Measurements from ENCODE around the gene BAIAP2.

DNA sequence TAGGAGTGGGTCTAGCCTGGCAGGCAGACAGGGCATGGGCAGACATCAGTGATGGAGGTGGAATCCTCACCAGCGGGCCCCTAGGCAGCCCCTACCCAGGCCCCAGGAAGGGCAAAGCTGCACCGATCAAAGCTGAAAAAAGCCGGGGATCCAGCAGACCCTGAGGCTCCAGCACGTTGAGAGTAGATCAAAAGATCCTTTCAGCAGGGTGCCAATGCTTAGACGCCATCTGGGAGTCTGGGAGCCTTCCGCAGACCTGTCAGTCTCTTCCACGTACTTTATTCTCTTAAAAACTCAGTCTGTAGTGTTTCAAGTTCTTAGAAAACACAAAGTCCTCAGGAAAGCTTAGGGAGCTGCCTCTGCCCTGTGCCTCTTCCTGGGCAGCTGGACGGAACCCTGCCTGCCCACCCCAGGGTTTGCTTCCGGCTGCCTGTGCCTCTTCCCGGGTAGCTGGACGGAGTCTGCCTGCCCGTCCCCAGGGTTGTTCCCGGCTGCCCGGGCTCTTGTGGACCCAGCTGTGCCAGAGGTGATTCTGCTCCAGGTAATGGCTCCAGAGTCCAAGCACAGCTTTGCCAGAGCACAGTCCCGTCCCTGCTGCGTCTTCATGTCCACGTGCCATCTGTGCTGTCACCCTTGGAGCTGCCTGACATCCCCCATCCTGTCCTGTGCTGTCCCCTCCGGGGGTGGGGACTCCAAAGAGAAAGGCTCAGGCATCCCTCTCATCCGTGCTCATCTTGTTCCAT is 79.6 kb downstream of the BAIAP2 start:
- TF ChIP-seq, protein P1, sequence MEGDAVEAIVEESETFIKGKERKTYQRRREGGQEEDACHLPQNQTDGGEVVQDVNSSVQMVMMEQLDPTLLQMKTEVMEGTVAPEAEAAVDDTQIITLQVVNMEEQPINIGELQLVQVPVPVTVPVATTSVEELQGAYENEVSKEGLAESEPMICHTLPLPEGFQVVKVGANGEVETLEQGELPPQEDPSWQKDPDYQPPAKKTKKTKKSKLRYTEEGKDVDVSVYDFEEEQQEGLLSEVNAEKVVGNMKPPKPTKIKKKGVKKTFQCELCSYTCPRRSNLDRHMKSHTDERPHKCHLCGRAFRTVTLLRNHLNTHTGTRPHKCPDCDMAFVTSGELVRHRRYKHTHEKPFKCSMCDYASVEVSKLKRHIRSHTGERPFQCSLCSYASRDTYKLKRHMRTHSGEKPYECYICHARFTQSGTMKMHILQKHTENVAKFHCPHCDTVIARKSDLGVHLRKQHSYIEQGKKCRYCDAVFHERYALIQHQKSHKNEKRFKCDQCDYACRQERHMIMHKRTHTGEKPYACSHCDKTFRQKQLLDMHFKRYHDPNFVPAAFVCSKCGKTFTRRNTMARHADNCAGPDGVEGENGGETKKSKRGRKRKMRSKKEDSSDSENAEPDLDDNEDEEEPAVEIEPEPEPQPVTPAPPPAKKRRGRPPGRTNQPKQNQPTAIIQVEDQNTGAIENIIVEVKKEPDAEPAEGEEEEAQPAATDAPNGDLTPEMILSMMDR (IDR thresholded peaks at IDR 0.05), result no peak
- no peak for TF ChIP-seq POLR2A (IDR thresholded peaks at IDR 0.05)

All from thyroid gland (tissue), 4 donors.